HEK293 (cell line): ENCODE data around the gene MXD4.

Experiments
- ZBTB26 ChIP-seq: fragments of 450-650 bp; formaldehyde crosslinking; optimal IDR thresholded peaks from 2 replicates; pipeline ENCODE3; 2016; ENCODE audit warnings: missing biosample characterization, mild to moderate bottlenecking, missing genetic modification characterization
- ZFP37 ChIP-seq: fragments of 450-650 bp; formaldehyde crosslinking; IDR thresholded peaks from 2 replicates; pipeline ENCODE4 v1.5.1; 2016; ENCODE audit warnings: missing biosample characterization, missing genetic modification characterization
- ZNF202 ChIP-seq: fragments of 450-650 bp; formaldehyde crosslinking; IDR thresholded peaks from 2 replicates; pipeline ENCODE4 v1.5.1; 2016; ENCODE audit warnings: missing biosample characterization, missing genetic modification characterization, borderline replicate concordance
- ZNF274 ChIP-seq, 2 experiments: fragments of 200-500 bp in 1 of 2; fragments of 450-650 bp in 1 of 2; sonication (Bioruptor generic) in 1 of 2; formaldehyde crosslinking in 1 of 2; IDR thresholded peaks; 2 replicates each; pipeline versions ENCODE4 v1.5.1 to v1.6.1; 2014 to 2016; ENCODE audit warnings: borderline replicate concordance in 1 of 2, inconsistent platforms in 1 of 2, low read length in 1 of 2, missing biosample characterization in 1 of 2, missing genetic modification characterization in 1 of 2
- ZNF580 ChIP-seq: fragments of 450-650 bp; formaldehyde crosslinking; IDR thresholded peaks from 2 replicates; pipeline ENCODE4 v1.5.1; 2016; ENCODE audit warnings: missing biosample characterization, missing genetic modification characterization

GRCh38 chr4:2263926-2264321 is 2.0 kb upstream of the MXD4 start:
- TF ChIP-seq ZNF580 (no peak), ZFP37 (tag by site-specific recombination) (no peak), ZNF274 (IDR thresholded peaks at IDR 0.05; ENCODE audit: low read length) (no peak), ZNF274 (tag by site-specific recombination; IDR thresholded peaks at IDR 0.05; ENCODE audit: borderline replicate concordance) (no peak), ZNF202 (no peak), ZBTB26 (tag by site-specific recombination) (no peak)
